Measurements from ENCODE around the gene YLPM1.
A peak's percentile ranks its signal among the peaks of the same experiment; 100 is the strongest.

The YLPM1 gene

GRCh38 chr14:74871819-74872218, 108.7 kb downstream of the YLPM1 start:
- no peak for DNase-seq (ENCODE audit: low spot score)

GRCh38 chr14:74875204-74875603, 112.1 kb downstream of the YLPM1 start:
- no peak for DNase-seq (ENCODE audit: low spot score)

DNA sequence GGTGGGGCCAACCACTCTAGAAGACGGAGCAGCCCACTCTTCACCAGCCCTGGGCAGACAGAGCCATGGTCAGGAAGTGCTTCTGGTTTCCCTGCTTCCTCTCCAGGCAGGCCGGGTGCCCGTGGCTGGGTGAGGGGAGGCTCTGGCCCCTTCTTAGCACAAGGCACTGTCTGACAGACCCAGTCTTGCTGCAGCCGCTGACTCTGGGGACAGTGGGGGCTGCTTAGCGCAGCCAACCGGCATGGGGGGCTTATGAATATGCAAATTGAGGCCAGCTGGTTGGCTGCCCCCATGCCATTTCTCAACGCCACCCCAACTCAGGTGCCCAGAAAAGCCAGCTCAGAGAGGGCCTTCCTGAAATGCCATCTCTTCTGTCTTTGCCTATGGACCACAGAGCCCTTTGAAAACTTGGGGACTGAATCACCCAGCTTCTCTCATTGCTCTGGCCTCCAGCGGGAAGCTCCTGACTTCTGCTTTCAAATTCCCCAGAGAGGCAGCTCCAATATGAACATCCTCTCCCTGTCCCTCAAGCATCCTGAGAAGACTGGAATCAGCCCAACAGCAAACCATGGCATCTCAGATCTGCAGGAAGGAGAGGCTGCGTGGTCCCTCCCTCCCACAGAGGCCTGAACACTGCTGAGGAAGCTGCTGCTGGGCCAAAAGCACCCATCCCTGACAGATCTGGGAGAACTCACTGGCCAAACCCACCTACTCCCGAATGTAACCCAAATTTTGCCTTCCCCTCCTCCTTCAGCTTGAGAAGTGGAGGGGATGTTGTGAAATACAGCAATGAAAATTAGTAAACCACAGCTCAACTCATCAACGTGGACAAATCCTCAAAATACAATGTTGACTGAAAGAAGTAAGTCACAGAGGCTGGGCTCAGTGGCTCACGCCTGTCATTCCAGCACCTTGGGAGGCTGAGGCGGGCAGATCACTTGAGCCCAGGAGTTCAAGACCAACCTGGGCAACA, 113.1 kb downstream of the YLPM1 start, which contains the start of gene PROX2:
TSS of gene PROX2 (minus strand) at position 205 of the 973 bp plus-strand sequence. CDS start 12,311 bp downstream, outside the sequence.
- no peak for DNase-seq (ENCODE audit: low spot score)

GRCh38 chr14:74879427-74880182, 116.5 kb downstream of the YLPM1 start:
- DNase-seq (ENCODE audit: low spot score), result no peak

- peak; percentile 95 for DNase-seq (ENCODE audit: low spot score)
Observed at GRCh38 chr14:74881431-74882102, 118.5 kb downstream of the YLPM1 start, which contains the start of gene DLST. Gene DLST, plus strand, starts transcription at chr14:74881916. Its CDS starts 38 bp downstream, at chr14:74881954.

DNA sequence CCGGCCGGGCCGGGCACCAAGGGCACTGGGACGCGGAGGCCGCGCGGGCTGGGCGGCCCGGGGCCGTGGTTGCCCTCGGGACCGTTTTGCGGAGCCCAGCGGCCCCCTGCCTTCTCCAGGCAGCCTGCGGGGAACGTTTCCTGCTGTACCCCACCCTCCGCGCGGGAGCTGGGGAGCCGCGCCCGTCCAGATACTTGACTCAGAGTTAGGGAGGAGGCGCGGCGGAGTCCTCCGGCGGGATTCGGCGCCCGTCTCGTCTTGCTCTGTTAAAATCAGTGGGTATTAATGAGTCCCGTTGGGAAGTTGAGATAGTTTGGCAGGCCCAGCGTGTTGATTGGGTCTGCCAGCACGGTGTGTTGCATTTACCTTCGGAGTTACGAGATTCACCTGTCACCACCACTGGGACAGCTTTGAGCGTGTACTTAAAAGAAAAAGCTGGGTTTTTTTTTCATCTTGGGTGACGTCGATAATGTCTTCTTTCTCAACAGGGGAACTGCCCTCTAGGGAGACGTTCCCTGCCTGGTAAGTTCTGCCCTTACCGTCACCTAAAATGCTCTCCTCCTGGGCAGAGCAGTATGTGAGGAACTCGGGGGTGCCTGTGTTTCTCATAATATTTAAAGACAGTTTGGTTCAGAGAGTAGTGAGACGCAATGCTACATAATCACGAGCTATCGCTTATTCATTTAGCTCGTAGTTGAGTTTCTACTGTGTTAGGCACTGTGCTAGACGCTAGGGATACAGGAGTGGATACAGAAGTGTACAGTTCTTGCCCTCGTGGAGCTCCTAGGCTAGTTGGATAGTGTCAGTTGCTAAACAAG, 119.2 kb downstream of the YLPM1 start:
- DNase-seq (ENCODE audit: low spot score), result peak; percentile 56
